GM21447 (cell line): Measurements from ENCODE around the gene ZBTB40.
A peak's percentile ranks its signal among the peaks of the same experiment; 100 is the strongest.

Experiments
- ATAC-seq: cut with Tn5 transposase; IDR thresholded peaks from one replicate; pipeline ENCODE4 v1.9.1; 2021; ENCODE audit not compliant: unreplicated experiment

The ZBTB40 gene, protein sequence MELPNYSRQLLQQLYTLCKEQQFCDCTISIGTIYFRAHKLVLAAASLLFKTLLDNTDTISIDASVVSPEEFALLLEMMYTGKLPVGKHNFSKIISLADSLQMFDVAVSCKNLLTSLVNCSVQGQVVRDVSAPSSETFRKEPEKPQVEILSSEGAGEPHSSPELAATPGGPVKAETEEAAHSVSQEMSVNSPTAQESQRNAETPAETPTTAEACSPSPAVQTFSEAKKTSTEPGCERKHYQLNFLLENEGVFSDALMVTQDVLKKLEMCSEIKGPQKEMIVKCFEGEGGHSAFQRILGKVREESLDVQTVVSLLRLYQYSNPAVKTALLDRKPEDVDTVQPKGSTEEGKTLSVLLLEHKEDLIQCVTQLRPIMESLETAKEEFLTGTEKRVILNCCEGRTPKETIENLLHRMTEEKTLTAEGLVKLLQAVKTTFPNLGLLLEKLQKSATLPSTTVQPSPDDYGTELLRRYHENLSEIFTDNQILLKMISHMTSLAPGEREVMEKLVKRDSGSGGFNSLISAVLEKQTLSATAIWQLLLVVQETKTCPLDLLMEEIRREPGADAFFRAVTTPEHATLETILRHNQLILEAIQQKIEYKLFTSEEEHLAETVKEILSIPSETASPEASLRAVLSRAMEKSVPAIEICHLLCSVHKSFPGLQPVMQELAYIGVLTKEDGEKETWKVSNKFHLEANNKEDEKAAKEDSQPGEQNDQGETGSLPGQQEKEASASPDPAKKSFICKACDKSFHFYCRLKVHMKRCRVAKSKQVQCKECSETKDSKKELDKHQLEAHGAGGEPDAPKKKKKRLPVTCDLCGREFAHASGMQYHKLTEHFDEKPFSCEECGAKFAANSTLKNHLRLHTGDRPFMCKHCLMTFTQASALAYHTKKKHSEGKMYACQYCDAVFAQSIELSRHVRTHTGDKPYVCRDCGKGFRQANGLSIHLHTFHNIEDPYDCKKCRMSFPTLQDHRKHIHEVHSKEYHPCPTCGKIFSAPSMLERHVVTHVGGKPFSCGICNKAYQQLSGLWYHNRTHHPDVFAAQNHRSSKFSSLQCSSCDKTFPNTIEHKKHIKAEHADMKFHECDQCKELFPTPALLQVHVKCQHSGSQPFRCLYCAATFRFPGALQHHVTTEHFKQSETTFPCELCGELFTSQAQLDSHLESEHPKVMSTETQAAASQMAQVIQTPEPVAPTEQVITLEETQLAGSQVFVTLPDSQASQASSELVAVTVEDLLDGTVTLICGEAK

DNA sequence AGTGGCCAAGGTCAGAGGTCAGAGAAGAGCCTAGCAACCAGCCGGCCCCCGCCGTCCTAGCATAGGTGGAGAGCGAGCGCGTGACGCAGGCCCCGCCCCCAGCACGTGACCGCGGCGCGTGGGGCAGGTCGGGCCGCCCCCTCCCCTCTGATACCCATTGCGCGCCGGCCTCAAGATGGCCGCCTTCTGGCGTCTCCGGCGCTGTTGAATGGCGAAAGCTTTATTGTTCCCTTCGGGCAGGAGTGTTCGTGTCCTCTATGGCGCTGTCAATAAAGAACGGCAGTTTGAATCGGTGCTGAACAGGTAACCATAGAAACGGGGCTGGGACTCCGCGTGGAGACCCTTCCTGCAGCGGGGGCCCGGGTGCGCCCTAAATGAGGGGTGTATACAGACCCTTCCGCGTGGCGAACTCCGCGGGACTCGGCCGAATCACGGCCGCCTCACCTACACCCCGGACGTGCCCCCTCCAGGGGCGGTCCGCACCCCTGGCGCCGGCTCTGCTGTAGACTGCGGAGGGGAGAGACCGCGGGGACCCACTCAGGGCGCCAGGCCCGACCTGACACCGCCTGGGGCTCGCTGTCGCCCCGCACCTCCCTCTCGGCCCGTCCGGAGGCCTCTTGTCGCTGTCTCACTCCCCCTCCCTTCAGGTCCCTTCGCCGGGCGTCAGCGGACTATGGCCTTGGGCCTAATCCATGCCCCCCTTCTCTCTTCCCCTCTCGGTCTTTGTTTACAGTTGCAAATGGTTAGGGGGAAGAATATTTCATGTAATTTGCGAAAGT is at the start of gene ZBTB40:
Gene ZBTB40 (plus strand): TSS at position 150 of the 779 bp plus-strand sequence. CDS start 38,098 bp downstream, outside the sequence.
- peak; percentile 80 for ATAC-seq

DNA sequence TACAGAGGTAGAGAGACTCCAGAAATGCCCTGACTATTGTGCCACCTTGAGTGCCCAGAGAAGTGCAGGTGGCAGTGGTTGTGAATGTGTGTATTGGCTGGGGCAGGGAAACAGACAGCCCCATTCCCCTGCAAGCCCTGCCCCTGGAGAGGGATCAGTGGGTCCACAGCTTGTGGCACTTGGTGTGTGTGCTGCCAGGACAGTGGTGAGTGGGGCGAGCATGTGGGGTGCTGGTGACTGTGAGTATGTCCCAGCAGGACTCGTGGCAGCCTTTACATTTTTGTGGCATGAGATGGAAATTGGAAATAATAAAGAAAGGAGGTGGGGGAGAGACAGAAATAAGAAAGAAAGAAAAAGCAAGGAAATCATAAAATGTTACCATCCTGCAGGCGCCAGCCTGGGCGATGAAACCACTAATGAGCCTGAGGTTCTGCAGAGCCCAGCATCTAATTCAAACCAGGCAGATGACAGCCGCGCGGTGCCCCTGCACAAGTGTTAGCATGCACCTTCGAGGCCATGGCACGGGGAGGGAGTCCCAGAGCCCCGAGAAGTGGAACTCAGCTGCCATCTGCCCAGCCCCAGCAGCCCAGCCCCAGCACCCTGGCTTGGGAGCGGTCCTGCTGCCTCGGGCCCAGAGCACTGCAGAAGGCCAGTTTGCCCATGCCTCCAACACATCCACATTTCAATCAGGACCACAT is 49.1 kb upstream of the ZBTB40 start:
- no peak for ATAC-seq

DNA sequence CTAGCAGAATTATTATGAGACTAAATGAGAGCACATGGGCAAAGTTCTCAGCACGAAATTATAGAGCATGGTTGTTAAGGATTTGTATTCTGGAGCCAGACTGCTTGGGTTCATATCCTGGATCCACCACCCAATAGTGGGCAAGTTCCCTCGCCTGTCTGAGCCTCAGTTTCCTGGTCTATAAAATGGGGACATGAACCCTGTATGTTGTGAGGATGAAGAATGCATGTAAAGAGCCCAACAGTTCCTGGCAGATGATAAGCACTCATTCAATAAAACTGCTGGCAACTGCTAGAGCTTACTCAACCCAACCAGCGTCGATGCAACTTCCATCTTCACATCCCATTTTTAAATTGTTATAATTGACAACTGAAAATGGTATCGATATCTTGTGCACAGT is 47.2 kb upstream of the ZBTB40 start:
- no peak for ATAC-seq

DNA sequence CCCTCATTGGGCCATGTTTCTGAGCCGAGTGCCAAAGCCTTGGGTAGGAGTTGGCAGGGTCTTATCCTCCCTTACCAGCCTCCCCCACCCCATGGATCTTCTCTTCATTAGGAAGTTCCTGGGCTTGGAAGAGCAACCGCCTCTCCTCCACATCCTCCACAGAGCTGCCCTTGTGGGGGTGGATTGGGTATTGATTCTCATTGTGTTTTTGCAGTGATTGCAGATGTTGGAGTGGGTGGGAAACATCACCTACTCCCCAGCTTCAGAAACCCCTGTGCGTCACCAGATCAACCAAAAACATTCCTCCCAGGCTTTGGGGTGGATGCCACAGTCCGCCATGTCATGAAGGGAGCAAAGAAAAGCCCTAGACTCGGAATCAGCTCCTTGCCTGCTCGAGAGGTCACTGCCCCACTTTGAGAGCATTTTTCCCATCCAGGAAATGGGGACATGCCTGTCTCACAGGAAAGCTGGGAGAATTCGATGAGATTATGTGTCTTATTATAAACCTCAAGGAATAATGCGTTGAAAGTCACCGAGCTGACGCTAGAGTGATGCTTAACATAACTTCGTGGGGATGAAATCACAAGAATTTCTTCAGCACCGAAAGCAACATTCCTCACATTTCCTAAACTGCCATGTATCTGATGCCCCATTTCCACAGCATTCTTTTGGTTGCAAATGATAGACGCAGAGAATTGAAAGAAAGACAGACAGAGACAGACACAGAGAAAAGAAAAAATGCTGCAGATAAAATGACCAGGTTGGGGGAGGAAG is 44.7 kb upstream of the ZBTB40 start:
- ATAC-seq: no peak

DNA sequence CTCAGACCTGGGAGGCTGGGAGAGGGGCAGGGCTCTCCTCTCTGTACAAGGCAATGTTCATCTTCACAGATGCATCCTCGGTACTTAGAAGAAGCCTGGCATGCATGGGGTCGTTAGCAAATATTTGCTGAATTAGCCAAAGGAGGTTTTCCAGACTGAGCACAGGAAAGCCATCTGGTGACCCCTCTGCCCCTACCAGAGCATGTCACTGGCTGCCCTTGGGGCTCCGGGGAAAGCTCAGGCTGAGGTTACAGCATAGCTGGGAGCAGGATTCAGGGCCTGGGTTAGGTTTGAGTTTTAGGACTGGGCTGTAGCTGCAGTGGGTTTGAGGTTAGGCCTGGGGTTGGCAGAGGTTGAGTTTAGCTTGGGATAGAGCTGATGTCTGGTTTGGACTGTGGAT is 43.4 kb upstream of the ZBTB40 start:
- no peak for ATAC-seq

DNA sequence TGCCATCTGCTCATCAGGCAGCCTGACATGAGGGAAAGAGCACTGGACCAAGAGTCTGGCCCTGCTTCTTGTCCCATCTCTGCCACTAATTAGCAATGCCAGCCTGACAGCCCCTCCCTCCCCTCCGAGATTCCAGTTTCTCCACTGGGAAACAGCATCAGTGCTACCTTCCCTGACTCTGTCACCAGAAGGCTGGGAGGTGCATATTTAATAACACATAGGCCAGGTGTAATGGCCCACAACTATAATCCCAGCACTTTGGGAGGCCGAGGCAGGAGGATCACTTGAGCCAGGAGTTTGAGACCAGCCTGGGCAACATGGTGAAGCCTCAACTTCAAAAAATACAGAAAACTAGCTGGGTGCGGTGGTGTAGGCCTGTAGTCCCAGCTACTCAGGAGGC is 41.2 kb upstream of the ZBTB40 start:
- ATAC-seq: no peak

DNA sequence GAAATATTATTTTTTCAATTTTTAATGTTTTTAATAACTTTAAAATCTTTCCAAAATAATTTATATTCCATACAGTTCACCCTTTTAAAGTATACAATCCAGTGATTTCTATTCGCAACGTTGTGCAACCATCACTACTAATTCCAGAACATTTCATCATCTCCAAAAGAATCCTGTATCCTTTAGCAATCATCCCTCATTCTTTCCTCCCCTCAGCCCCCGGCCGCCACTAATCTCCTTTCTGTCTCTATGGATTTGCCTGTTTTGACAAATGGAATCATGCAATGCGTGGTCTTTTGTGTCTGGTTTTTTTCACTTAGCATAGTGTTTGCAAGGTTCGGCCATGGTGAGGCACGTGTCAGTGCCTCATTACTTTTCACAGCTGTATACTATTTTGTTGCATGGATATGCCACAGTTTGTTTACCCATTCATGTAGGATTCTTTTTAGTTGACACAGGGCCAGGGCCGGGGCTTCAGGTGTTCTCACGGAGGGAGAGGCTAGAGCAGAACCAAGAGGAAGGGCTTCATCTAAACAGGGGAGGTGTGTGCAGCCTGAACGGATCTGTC is 40.6 kb upstream of the ZBTB40 start:
- ATAC-seq: no peak

DNA sequence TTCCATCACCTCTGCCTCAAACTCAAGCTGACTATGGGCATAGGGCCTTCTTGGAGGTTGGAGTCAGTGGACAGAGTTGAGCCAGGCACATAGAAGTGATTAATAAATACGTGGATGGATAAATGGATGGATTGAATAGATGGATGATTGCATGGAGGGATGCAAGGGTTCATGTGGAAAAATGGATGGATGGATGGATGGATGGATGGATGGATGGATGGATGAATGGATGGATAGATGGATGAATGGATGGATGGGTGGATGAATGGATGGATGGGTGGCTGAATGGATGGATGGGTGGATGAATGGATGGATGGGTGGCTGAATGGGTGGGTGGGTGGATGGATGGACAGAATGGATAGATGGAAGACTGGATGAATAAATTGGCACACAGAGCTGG is 40.1 kb upstream of the ZBTB40 start:
- ATAC-seq: no peak

DNA sequence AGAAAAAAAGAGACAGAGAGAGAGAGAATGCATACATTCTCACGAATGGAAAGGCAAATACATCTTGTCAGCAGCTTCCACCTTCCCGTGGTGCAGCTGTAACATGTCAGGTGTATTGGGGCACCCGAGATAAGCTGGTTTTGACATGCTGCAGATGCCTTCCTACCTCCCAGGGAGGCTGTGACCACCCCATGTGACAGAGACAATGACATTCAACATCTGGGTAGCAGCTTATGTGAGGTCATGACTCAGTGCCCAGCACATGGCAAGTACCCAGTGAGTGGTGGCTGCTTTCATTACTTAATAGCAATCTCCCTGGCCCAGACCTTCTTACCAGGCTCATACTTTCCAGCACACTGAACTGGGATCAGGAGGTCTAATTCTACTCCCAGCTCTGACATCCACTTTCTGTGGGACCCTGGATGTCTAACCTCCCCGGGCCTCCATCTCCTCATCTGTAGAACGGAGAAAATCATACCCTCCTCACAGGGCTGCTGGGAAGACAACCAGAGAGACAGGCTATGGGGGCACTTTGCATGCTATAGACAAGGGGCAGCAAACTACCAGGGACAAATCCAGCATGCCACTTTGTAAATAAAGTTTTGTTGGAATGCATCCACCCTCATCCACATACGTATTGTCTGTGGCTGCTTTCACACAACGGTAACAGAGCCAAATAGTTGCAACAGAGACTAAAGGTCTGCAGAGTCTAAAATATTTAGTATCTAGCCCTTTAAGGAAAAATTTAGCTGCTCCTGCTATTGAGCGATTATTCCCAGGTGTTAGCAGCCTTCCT is 38.5 kb upstream of the ZBTB40 start:
- ATAC-seq: no peak

DNA sequence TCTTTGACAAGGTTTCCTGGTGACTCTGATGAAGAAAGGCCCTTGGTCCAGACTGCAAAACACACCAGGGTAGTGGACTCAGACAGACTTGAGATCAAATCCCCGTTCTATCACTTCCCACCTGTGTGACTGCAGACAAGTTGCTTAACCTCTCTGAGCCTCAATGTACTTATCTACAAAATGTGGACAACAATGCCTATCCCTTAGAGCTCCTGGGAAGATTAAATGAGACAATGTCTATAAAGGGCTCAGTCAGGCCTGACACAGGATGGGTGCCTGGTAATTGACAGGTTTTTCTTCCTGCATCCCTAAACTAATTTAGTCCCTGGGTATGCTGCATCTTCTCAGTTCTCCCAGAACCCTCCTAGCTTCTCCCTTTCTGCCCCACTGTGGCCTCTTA is 37.9 kb upstream of the ZBTB40 start:
- no peak for ATAC-seq

DNA sequence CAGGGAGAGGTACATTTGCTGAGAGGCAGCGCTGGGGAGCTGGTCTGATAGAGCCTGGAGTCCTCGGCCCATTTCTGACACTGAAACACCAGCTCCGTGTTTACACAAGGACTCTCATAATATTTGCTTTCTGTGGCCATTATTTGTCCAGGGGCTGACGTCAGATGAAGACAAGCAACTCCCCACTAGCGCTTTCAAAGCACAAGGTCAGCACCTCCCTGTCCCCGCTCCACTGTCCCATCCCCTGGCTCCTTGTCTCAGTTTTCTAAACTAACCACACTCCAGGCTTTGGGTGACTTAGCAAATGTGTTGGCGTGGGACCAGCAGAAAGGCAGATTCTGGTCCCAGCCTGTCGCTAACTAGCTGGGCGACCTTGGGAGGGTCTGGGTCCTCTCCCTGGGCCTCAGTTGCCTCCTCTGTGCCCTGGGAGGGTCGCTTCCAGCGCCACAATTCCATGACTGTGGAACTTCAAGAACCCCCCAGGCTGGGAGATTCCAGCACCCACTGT is 37.4 kb upstream of the ZBTB40 start:
- ATAC-seq: no peak

DNA sequence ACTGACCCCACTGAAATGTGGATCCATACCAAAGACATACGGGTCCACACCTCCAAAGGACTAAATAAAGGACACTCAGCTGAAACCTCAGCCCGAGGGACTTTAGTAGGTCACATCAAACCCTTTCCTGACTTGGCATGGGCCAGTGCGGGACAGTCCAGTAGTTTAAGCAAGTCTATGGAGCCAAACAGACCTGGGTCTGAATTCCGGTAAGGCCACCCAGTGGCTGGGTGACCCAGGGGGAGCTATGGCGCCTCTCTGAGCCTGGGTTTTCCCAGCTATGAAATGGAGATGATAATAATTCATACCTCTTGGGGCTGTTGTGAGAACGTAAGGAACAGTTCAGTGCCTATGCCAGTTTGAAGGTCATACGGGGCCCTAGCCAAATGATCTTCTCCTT is 36.2 kb upstream of the ZBTB40 start:
- no peak for ATAC-seq

DNA sequence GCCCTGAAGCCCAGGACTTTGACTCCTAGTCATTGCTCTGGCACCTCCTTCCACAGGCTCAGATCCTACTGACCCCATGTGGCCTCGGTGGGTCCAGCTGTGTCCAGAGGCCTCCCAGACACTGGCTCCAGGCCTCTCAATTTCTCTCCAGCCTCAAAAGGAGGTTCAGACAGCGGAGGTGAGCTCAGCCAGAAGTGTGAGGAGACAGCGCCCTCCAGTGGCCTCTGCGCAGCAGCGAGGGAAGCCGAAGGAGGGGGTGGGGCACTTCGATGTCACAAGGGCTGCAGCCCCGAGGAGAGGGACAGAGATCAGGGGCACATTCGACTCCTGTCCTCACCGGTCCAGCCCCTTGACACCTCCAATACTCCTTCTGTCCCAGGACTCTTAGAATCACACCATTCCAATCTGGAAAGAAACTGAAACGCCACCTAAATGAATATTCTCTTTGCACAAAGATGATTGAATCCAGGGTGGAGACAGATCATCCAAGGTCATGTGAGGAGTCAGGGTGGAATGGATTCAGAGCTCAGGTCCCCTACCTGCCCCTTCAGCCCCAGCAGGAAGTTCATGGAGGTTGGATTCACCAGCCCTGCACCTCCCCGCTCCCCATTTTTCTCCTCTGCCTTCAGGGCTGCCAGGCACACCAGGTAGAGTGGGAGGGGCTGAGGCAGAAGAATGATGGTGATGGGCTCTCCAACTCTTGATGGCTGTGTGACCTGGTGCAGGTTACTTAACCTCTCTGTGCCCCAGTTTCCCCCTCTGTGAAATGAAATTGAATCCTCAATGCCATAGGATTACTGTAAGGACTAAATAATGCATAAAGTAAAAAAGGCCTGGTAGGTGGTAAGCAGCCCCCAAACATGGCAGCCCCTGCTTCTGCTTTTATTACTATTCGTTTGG is 34.8 kb upstream of the ZBTB40 start:
- no peak for ATAC-seq

DNA sequence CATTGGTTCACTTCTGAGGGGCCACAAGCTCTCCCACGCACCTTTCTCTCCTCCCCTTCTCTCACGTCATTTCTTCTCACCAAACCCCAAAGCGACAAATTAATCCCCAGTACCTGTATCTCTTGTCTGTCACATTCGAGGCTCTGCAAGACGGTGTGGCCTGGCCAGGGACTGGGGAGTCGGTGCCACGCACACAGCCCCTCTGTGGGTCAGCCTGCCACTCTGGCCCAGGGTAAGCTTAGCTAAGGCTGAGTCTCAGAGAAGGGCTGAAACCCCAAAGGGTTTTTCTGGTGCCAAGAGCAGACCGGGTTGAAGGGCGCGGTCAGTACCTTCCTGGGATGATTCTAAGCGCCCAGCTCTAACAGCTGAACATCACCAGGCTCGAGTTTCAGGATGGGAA is 34.2 kb upstream of the ZBTB40 start:
- ATAC-seq: no peak

DNA sequence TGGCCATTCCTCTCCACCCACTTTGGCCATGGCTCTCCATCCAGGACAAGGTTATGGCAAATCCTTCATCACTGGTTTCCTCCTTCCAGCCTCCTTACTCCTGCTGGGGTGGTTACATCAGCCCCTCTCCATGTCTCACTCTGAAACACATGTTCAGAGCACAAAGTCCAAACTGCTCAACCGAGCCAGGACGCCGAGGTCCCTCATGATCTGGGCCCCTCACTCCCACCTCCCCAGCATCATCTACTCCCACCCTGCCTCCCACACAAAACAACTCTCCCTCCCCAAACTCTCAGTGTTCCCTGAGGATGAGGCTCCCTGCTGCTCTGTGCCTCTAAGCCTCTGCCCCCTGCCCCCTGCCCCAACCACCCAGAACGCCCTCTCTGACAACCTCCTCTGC is 33.3 kb upstream of the ZBTB40 start:
- ATAC-seq: no peak

DNA sequence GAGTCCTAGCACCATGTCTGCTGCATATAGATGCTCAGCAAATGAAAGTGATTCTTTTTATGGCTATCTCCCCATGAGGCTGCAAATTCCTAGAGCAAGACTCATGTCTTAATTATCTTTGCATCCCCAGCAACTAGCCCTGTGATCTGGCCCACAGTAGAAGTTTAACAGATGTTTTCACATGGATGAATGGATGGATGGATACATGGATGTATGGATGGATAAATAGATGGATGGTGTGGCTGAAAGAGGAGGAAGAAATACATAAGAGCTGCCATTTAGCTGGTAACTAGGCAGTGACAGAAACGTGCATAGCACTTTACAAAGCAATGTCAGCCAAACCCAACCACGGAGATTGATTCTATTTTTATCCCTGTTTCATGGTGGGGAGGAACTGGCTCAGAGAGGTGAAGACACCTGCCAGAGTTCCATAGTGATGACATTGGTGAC is 32.7 kb upstream of the ZBTB40 start:
- no peak for ATAC-seq
